Epidermal melanocyte (primary cell): ENCODE measurements around the gene ELP4.
"Not testable (repeated sequence)": the region's sequence is repeated elsewhere in the genome, so short reads cannot be mapped to it uniquely, and the experiment has no call there.

Experiments
- DNase-seq: peaks from one replicate; pipeline ENCODE4 v3.0.0; 2011; ENCODE audit warnings: low spot score; ENCODE audit not compliant: insufficient read length

The ELP4 gene

DNA sequence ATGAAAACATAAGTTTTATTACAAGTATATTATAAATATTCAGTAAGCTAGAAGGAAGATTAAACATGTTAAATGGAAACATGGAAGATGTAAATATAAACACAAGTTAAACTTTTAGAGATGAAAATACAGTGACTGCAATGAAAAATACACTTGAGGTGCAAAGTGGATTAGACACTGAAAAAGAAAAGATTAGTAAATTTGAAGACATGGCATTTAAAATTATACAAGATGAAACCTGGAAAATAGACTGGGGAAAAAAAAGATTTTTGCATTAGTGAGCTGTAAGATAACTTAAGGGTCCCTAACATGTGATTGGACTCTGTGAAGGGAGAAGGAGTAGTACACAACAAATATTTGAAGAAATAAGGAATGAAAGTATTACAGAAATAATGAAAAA lies 33.3 kb downstream of the ELP4 start:
- DNase-seq = no peak

DNA sequence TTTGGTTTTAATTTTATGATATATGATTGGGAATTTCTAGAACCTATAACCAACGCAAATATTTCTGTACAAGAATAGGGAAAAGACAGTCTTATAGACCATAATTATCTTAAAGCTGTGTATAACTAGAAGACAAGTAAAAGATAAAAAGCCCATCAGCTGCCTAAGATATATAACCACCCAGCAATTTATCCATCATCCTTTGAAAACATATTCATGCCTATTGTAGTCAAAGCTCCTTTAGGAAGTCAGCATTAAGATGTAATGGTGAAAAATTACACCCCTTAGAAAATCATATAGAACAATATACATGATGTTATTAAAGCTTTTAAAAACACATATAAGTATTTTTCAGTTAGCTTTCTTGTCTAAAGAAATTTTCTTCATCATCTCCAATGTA lies 46.4 kb downstream of the ELP4 start:
- no peak for DNase-seq

DNA sequence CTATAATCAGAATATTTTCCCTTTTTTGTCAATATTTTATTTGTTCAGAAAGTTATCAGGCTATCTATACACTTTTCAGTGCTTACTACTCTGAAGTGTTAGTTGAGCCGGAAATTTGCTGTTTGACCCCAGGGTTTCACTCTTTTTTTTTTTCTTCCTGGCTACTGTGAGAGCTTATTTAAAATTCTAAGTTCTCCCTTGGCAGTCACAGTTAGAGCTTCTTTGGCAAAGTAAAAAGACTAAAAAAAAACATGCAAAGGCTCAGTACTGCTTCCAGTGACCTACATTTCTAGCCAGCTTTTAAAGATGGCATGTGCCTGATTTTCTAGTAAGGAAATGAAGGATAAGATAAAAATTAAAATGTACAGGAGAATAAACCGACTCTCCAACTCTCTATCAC lies 48.4 kb downstream of the ELP4 start:
- DNase-seq = no peak

DNA sequence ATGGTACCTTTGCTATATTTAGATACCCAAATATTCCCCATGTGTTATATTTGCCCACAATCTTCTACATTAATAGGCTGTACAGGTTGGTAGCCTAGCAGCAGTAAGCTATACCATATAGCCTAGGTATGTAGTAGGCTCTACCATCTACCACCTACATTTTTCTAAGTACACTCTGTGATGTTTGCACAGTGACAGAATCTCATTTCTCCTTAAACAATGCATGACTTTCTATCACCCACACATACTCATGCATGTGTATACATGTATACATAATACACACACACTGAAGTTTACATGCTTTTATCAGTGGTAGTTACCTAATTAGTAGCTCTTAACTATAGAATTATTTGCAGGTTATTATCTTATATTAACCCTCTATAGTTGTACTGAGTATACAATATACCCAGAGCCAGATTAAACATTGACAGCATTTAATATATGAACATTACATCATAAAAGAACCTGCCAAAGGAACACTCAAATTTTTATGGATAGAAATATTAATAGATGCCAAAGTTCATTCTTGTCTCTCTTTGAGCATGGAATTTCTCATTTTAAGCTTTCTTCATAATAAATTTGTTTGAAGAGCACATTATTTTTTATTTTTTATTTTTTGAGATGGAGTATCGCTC lies 51.4 kb downstream of the ELP4 start:
- DNase-seq = no peak

DNA sequence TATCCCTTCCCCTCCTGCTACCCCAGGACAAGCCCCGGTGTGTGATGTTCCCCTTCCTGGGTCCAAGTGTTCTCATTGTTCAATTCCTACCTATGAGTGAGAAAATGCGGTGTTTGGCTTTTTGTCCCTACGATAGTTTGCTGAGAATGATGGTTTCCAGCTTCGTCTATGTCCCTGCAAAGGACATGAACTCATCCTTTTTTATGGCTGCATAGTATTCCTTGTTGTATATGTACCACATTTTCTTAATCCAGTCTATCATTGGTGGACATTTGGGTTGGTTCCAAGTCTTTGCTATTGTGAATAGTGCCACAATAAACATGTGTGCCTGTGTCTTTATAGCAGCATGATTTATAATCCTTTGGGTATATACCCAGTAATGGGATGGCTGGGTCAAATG lies 55.0 kb downstream of the ELP4 start:
- DNase-seq = not testable (repeated sequence)

DNA sequence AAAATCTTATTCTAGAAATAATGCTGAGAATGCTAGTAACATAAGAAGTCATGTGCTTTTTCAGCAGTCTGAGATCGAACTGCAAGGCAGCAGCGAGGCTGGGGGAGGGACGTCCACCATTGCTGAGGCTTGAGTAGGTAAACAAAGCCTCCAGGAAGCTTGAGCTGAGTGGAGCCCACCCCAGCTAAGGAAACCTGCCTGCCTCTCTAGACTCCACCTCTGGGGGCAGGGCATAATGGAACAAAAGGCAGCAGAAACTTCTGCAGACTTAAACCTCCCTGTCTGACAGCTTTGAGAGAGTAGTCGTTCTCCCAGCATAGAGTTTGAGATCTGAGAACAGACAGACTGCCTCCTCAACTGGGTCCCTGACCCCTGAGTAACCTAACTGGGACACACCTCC lies 64.6 kb downstream of the ELP4 start:
- DNase-seq = not testable (repeated sequence)

DNA sequence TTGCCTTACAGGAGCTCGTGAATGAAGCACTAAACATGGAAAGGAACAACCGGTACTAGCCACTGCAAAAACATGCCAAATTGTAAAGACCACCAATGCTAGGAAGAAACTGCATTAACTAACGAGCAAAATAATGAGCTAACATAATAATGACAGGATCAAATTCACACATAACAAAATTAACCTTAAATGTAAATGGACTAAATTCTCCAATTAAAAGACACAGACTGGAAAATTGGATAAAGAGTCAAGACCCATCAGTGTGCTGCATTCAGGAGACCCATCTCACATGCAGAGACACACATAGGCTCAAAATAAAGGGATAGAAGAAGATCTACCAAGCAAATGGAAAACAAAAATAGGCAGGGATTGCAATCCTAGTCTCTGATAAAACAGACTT lies 66.2 kb downstream of the ELP4 start:
- not testable (repeated sequence) for DNase-seq

DNA sequence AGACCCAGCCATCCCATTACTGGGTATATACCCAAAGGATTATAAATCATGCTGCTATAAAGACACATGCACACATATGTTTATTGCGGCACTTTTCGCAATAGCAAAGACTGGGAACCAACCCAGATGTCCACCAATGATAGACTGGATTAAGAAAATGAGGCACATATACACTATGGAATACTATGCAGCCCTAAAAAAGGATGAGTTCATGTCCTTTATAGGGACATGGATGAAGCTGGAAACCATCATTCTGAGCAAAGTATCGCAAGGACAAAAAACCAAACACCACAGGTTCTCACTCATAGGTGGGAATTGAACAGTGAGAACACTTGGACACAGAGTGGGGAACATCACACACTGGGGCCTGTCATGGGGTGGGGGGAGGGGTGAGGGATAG lies 69.8 kb downstream of the ELP4 start:
- DNase-seq = not testable (repeated sequence)

DNA sequence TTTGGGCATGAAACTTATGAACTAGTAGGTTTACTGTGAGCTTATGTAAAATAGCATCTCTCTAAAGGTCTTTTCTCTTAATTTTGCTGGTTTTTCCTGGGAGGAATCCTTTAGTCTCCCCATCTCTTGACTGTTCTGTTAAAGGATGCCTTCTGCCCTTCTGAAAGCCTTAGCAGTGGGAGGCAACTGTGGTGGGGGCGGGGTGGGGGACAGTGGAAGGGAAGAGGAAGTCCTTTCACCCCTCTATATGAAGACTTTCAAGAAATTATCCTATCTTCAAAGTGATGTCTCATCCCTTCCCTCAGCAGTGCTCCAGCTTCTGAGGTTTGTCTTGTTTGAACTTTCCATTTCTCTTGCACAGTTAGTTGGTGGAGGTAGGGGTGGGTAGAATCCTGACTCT lies 73.1 kb downstream of the ELP4 start:
- no peak for DNase-seq

DNA sequence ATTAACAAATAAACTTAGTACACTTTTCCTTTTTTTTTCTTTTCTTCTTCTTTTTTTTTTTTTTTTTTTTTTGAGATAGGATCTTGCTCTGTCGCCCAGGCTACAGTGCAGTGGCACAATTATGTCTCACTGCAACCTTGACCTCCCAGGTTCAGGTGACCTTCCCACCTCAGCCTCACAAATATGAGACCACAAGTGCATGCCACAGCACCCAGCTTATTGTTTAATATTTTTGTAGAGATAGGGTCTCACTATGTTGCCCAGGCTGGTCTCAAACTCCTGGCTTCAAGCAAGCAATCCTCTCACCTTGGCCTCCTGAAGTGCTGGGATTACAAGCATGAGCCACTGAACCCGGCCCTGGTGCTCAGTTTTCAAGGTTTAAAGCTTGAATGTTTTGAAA lies 88.9 kb downstream of the ELP4 start:
- no peak for DNase-seq

DNA sequence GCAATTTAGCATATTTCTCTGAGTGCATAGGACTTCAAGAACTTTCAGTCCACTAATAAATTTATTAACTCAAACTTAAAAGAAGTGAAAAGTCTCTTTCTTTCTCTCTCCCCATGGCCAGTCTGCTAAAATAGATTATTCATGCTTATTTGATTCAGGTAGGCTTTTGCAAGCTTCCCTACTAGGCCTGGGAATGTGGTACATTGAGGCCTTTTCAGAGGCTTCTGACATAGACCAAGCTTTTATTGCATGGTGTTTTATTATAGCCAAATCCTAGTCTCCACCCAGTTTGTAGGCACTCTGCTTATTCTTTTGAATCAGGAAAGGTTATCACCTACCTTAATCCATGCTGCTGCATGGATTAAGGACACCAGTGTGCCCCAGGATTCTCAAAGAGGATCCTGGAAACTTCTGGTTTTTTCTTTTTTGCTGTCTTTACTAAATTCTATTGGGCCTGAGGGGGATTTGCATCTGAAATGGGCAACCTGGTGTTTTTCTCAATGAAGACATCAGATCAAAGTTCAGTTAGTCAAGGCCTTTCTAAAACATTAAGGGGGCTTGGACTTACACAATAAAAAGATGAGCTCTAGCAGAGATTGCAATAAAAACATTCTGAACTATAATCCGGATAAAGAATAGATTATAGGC lies 92.2 kb downstream of the ELP4 start:
- no peak for DNase-seq

DNA sequence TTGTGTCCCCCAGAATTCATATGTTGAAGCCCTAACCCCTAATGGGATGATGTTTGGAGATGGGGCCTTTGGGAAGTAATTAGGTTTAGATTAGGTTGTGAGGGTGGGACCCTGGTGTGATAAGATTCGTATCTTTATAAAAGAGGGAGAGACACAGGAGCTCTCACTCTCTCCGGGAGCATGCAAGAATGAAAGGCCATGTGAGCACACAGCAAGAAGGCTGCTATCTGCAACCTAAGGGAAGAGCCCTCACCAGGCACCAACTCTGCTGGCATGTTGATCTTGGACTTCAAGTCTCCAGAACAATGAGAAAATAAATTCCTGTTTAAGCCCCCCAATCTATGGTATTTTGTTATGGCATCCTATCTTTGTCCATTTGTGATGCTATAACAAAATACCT lies 97.3 kb downstream of the ELP4 start:
- DNase-seq = no peak

DNA sequence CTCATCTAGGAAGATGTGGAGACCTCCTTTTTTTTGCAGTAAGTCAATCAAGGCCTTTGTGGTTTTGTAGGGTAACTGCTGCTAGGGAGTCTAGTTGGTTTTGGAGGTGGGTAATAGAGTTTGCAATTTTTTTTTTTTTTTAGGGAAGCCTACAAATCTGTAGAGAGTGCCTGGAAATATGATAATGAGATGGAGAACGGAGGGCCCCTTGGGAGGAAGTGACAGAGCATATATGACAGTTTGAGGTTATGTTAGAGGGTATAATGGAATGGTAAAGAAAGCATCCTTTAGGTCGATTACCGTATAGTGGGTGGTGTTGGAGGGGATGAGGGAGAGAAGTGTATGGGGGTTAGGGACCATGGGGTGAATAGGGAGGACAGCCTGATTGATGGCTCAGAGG lies 98.3 kb downstream of the ELP4 start:
- no peak for DNase-seq

DNA sequence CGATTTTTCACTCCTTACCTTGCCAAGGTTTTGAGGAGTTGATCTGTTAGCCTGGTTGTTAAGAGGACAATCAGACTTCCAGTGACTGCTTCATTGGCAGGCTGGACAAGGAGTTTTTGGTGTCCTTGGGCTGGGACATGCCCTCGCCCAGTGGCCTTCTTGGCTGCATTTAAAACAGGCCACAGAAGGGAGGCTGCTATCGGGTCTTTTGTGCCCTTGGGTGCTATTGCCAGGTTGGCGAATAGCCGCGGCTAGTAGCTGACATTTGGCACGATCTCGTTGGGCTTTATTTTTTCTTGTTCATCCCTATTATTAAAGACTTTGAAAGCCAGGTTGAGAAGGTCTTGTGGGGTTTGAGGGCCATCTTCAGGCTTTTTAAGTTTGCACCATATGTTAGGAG lies 99.4 kb downstream of the ELP4 start:
- DNase-seq = no peak

DNA sequence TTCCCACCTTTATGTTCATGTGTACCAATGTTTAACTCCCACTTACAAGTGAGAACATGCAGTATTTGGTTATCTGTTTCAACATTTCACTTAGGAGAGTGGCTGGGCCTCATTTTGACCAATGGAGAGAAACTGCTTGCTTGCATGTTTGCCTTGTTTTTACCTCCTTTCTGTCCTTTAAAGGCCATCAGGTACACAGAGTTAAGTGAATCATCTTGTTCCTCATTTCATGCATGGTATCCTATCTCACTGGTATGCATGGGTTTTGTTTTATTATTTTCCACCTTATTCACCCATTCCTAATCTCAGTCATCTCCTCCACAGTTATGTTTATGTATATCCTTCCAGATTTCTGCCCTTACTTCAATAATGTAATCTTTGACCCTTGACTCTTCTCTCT lies 101.0 kb downstream of the ELP4 start:
- no peak for DNase-seq

DNA sequence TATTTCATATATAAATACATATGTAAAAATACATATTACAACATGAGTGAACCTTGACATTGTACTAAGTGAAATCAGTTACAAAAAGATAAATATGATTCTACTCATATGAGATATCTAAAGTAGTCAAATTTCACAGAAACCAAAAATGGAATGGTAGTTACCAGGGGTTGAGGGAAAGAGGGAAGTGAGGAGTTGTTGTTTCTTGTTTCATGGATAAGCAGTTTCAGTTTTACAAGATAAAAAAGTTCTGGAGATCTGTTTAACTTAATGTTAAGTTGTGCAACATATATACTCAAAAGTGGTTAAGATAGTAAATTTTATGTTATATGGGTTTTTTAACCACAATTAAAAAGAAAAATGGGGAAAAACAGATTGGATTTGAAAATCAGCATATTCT lies 107.7 kb downstream of the ELP4 start:
- DNase-seq = no peak

DNA sequence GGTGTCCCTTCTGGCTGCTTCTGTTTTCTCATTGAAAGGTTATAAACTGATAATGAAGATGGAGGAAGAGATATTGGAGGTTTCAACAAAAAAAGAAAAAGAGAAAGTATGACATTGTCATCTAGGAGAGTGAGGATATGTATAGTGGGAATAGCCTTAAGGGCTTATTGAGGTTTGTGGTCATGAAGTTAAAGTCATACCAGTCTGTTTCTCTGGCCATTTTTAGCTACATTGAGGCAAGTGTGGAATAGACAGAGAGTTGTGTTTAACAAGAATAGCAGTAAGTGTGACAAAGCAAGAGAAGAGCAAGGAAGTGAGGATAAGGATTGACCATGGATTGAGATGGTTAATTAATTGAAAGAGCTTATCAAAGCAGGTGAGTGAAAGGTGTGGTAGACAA lies 110.4 kb downstream of the ELP4 start:
- no peak for DNase-seq

DNA sequence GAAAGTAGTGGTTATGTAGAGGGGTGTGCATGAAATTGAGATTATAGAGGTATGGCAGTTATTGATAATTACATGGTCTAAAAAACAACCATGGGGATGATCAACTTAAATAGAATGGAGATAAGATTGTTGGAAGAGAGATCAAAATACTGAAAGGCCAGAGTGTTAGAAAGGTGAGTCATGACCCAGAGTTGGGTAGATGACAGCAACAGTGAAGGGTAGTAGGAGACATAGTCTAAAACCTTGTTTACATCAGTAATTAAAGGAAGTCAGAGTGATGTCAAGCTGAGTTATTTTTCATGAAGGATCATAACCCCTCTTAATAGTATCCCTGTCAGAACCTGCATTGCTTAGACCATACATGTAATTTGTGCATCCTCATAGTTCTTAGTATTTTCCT lies 110.9 kb downstream of the ELP4 start:
- no peak for DNase-seq

DNA sequence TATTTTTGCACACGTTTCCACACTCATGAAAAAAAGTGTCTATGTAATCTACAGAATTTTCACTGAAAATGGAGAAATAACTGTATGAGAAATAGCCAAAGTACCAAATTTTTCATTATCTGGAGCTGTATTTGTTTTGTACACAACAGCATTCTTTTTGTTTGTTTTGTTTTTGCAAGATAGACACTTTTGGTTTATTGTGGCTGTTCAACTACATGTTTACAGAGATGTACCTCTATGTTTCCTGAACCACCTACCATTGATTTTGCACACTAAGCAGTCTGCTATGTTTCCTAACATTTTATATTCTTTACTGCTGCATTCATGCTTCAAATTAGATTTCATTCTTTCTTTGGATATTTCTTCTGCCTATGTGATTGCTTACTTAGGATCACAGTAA lies 116.3 kb downstream of the ELP4 start:
- no peak for DNase-seq

DNA sequence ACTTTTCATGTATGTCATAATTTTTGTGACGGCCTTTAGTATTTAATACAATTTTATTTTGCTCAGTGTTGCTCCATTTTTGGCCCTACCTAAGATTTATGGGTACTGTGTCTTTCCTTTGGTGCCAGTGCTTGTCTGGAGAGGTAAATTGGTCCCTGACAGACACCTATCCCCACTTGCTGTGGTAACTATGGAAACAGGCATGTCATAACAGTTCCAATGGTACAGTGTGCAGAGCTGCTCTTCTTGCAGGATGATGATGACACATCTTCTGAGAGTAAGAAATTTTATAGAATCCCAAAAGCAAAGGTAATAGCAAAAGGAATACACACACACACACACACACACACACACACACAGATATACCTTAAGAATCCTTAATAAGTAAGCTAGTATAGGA lies 118.5 kb downstream of the ELP4 start:
- DNase-seq = no peak

DNA sequence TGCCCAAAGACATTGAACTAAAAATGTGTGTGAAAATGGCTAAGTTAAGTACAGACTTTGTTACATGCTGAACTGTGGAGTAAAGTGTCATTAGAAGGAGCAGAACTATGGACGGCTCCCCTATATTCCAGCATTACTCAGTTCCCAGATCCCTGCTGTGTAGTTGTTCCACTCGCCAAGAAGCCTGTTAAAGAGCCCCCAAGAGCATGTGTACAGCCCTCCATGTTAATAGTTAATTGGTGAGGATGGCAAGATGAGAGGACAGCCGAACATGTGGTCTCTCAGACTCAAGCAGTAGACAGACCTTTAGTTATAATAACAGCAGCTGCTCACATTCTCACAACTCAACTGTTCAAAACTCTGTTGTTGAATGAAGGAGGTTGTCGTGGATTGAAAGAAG lies 127.4 kb downstream of the ELP4 start:
- DNase-seq = no peak

DNA sequence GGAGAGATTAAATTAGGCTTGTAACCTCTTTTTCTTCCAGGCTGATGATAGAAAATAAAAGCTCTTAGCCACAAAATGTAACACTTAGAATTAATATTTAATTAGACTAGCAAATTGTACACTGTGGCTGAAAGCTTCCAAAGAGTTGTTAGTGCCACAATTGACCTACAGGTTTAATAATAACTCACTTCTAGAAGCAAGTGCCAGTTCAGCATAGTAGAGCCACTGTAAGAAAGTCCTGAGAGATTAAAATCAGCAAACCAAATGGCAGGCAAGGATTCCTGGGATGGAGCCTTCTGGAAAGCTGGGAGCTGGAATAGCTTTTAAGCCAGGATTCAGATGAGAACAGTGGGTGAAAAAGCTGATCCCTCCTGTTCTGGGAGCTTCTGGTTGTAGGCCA lies 131.0 kb downstream of the ELP4 start:
- DNase-seq = no peak

DNA sequence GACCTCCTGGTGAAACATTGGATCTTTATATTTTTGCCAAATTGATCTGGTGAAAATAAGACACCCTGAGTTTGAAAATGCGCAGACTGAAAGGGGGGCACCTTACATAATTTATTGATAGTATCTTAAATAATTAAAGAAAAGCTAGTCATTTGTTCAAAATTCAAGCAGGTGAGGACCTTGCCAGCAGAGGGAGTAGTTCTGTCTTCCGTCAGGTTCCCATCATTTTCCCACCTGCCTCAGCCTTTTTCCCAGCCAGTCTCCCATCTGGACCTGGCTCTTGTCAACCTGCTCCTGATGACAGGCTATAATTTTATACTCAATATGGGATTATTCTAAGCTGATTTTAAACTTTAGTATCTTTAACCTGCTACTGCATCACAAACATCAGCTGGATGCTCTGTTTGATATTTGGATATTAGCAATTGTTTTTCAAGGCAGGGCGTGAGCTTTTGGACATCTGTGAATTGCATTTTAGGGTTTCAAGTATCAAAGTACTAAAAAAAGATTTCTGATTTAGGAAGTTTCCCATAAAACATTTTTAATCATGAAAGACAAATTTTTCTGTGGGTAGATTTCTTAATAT lies 132.0 kb downstream of the ELP4 start:
- DNase-seq = no peak
